SIG-M5 (cell line): ENCODE measurements around the gene IFI27.

Experiments used
- DNase-seq: peaks from one replicate; lab custom pipeline; 2025; lab: John Stamatoyannopoulos, UW

The IFI27 gene

GRCh38 chr14:94102768-94103482 lies 7.6 kb upstream of the IFI27 start:
- DNase-seq = no peak

- DNase-seq = no peak
These were observed 6.9 kb upstream of the IFI27 start for GRCh38 chr14:94103554-94104150.

- DNase-seq = no peak
These were observed 5.8 kb upstream of the IFI27 start for GRCh38 chr14:94104731-94105130.

- DNase-seq = no peak
These were observed 653 bp upstream of the IFI27 start for GRCh38 chr14:94109915-94110250.

- no peak for DNase-seq
These were observed 950 bp downstream of the IFI27 start for GRCh38 chr14:94111276-94112095.

- no peak for DNase-seq
These were observed 2.1 kb downstream of the IFI27 start for GRCh38 chr14:94112513-94113063.

- no peak for DNase-seq
These were observed 2.5 kb downstream of the IFI27 start for GRCh38 chr14:94113073-94113472.

- no peak for DNase-seq
These were observed 3.0 kb downstream of the IFI27 start for GRCh38 chr14:94113490-94113889.

- DNase-seq = no peak
These were observed 3.5 kb downstream of the IFI27 start for GRCh38 chr14:94113908-94114588.

GRCh38 chr14:94114589-94115057 lies 4.1 kb downstream of the IFI27 start:
- DNase-seq = no peak

- no peak for DNase-seq
These were observed 4.6 kb downstream of the IFI27 start for GRCh38 chr14:94115058-94115591.

GRCh38 chr14:94115631-94116030 lies 5.1 kb downstream of the IFI27 start:
- no peak for DNase-seq

- no peak for DNase-seq
These were observed 6.2 kb downstream of the IFI27 start for GRCh38 chr14:94116701-94117100.

GRCh38 chr14:94117856-94118255 lies 7.3 kb downstream of the IFI27 start:
- DNase-seq = no peak

- DNase-seq = no peak
These were observed 8.5 kb downstream of the IFI27 start for GRCh38 chr14:94119071-94119470.

GRCh38 chr14:94120667-94121340 lies 10.3 kb downstream of the IFI27 start:
- DNase-seq = no peak

- no peak for DNase-seq
These were observed 10.9 kb downstream of the IFI27 start for GRCh38 chr14:94121485-94121884.

GRCh38 chr14:94122438-94122837 lies 11.9 kb downstream of the IFI27 start:
- DNase-seq = no peak

GRCh38 chr14:94123296-94123695 lies 12.8 kb downstream of the IFI27 start:
- no peak for DNase-seq

- no peak for DNase-seq
These were observed 13.3 kb downstream of the IFI27 start for GRCh38 chr14:94123868-94124267.
